OCI-LY3 (cell line): ENCODE results near the gene CCDC106.

Source experiments
- H2AFZ ChIP-seq: fragments of 200-600, 300-600 bp; shearing (Covaris generic); 2 replicates; pipeline ENCODE4 v1.6.0; 2014; ENCODE audit warnings: antibody characterized with exemption, low read depth, low read length
- H3K27ac ChIP-seq: fragments of 200-600, 300-600 bp; sonication (generic); 2 replicates; pipeline ENCODE4 v1.5.1; 2014; ENCODE audit warnings: mild to moderate bottlenecking, low read length, moderate library complexity, mixed read lengths
- H3K27me3 ChIP-seq: fragments of 200-600, 300-600 bp; sonication (generic); 2 replicates; pipeline ENCODE4 v1.6.1; 2014; ENCODE audit warnings: low read depth, low read length, mixed read lengths
- H3K36me3 ChIP-seq: fragments of 200-600, 300-600 bp; sonication (generic); replicated peaks from 2 replicates; pipeline ENCODE3; 2014; ENCODE audit warnings: low read depth, low read length, mixed read lengths
- H3K4me1 ChIP-seq: fragments of 300-600, 200-600 bp; sonication (generic); 2 replicates; pipeline ENCODE4 v1.6.1; 2014; ENCODE audit warnings: low read length, mixed read lengths
- H3K4me2 ChIP-seq: fragments of 200-600, 300-600 bp; sonication (generic); 2 replicates; pipeline ENCODE4 v1.6.1; 2014; ENCODE audit warnings: low read length, mixed read lengths
- H3K4me3 ChIP-seq: fragments of 300-600, 200-600 bp; sonication (generic); 2 replicates; pipeline ENCODE4 v1.5.1; 2014; ENCODE audit warnings: antibody characterized with exemption, mild to moderate bottlenecking, low read length, moderate library complexity
- H3K79me2 ChIP-seq: fragments of 300-600, 200-600 bp; shearing (Covaris generic); 2 replicates; pipeline ENCODE4 v1.6.1; 2014; ENCODE audit warnings: mild to moderate bottlenecking, low read length, mixed read lengths
- H3K9ac ChIP-seq: fragments of 300-600, 200-600 bp; shearing (Covaris generic); 2 replicates; pipeline ENCODE4 v1.6.0; 2014; ENCODE audit warnings: mild to moderate bottlenecking, low read length, moderate library complexity
- H3K9me3 ChIP-seq: fragments of 200-600, 300-600 bp; shearing (Covaris generic); 2 replicates; pipeline ENCODE4 v1.6.1; 2014; ENCODE audit warnings: low read length, mixed read lengths; ENCODE audit not compliant: insufficient read depth
- H4K20me1 ChIP-seq: fragments of 200-600, 300-600 bp; sonication (generic); 2 replicates; pipeline ENCODE4 v1.6.1; 2016; ENCODE audit warnings: low read length, mixed read lengths; ENCODE audit not compliant: insufficient read depth
- CTCF ChIP-seq: fragments of 200-600, 300-600 bp; sonication (generic); IDR thresholded peaks from 2 replicates; pipeline ENCODE4 v1.5.1; 2014; ENCODE audit warnings: antibody characterized with exemption, low read length, low read depth
- EZH2phosphoT487 ChIP-seq: fragments of 200-600 bp; shearing (Covaris generic); IDR thresholded peaks from 2 replicates; pipeline ENCODE4 v1.6.1; 2018; ENCODE audit warnings: antibody characterized with exemption, mixed run types, low read depth

The CCDC106 gene

GRCh38 chr19:55646889-55647731, 902 bp upstream of the CCDC106 start:
- peaks cover 10% of the 10 kb centered on the region for H3K36me3 ChIP-seq
- peak overlapping the region; percentile 91 for H3K4me2 ChIP-seq
- peaks cover 58% of the 10 kb centered on the region for H3K79me2 ChIP-seq
- no peaks in the 10 kb centered on the region for H3K27me3 ChIP-seq
- peaks cover 32% of the 10 kb centered on the region for H3K4me1 ChIP-seq
- TF ChIP-seq EZH2phosphoT487 = no peak
- no peak for TF ChIP-seq CTCF
- H3K4me3 ChIP-seq = peak overlapping the region; percentile 83
- H4K20me1 ChIP-seq = no peaks in the 10 kb centered on the region
- H3K9me3 ChIP-seq = no peaks in the 10 kb centered on the region
- peak overlapping the region; percentile 63 for H3K27ac ChIP-seq
- H2AFZ ChIP-seq = peak overlapping the region; percentile 52; the same call in 1 of the 2 replicates
- peak overlapping the region; percentile 91 for H3K9ac ChIP-seq

GRCh38 chr19:55648585-55649267, 714 bp downstream of the CCDC106 start:
- H3K9ac ChIP-seq = peak overlapping the region; percentile 91
- no peaks in the 10 kb centered on the region for H3K27me3 ChIP-seq
- no peaks in the 10 kb centered on the region for H4K20me1 ChIP-seq
- H3K4me1 ChIP-seq = peaks cover 32% of the 10 kb centered on the region
- H3K79me2 ChIP-seq = peaks cover 42% of the 10 kb centered on the region
- no peak for TF ChIP-seq CTCF
- no peak for TF ChIP-seq EZH2phosphoT487
- H3K36me3 ChIP-seq = peaks cover 10% of the 10 kb centered on the region
- peak overlapping the region; percentile 52; the same call in 1 of the 2 replicates for H2AFZ ChIP-seq
- H3K4me3 ChIP-seq = peak overlapping the region; percentile 83
- H3K9me3 ChIP-seq = no peaks in the 10 kb centered on the region
- H3K27ac ChIP-seq = peak overlapping the region; percentile 63
- H3K4me2 ChIP-seq = peak overlapping the region; percentile 91

- Histone ChIP-seq H3K4me1 (peaks cover 30% of the 10 kb centered on the region), H3K36me3 (peaks cover 10% of the 10 kb centered on the region), H3K9me3 (no peaks in the 10 kb centered on the region), H3K27ac (no peak overlapping the region), H4K20me1 (no peaks in the 10 kb centered on the region), H2AFZ (no peak overlapping the region), H3K79me2 (peaks cover 34% of the 10 kb centered on the region), H3K4me2 (peak overlapping the region; percentile 91), H3K27me3 (no peaks in the 10 kb centered on the region), H3K9ac (no peak overlapping the region; the same call in 1 of the 2 replicates), H3K4me3 (peak overlapping the region; percentile 83; the same call in 1 of the 2 replicates)
- TF ChIP-seq EZH2phosphoT487 (no peak), CTCF (no peak)
Observed at GRCh38 chr19:55649268-55650125, 1.5 kb downstream of the CCDC106 start.
